ENCODE results near the gene A2M. TPM values are rescaled to one million over a fixed set of nuclear protein-coding genes. Genes with fewer than 3 reads are reported as not detected.

Gene A2M
- polyA plus RNA-seq, 3 donors from 2014 or later, result 1.3 to 1.5 TPM; not detected in 1

DNA sequence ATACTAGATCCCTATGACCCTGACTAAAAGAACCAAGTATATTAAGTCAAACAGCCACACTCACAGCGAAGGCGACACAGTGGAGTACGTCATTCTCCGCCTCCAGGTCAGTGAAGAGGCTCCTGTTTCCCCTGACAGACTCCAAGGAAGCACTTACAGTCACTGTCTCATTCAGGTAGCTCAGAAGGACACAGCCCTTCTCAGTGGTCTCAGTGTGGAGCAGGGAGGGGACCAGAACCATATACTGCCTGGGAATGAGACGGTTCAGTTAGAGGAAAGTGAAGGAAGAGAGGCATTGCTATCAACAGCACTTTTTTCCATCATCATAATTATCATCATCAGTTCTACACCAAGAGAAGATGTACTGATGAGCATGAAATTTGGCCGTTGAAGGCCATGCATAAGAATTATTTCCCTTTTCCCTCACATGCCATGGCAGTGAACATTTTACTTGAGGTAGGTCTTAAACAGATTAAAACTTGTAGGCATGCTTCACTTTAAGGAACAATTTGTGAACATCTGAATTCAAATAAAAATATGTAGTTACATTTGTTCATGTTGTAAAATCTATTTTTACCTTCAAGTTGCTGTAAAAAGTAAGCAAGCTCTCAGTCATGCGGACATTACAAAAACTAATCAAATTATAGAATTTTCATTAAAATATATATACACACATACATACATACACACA is 2.3 kb downstream of the A2M start:
- Mint-ChIP-seq H3K27me3 (ENCODE audit: low read depth in 3 of 3) (peaks cover 0 to 5% (median 4%) of the 10 kb centered on the region in 3 donors), H3K36me3 (peaks cover 4 to 10% (median 9%) of the 10 kb centered on the region in 3 donors), H3K4me1 (peaks cover 19 to 29% of the 10 kb centered on the region in 2 donors), H3K4me3 (no peak overlapping the region), H3K9me3 (no peaks in the 10 kb centered on the region), H3K27ac (peak overlapping the region in 3 of 6 donors; percentile 3 to 13 (median 5))
- DNase-seq, result no peak

GRCh38 chr12:9112076-9112853 is 3.5 kb downstream of the A2M start:
- no peak overlapping the region for H3K4me3 Mint-ChIP-seq
- peaks cover 4 to 14% (median 10%) of the 10 kb centered on the region in 3 donors for H3K36me3 Mint-ChIP-seq
- H3K9me3 Mint-ChIP-seq, result no peaks in the 10 kb centered on the region
- H3K27ac Mint-ChIP-seq, result peak overlapping the region in 1 of 6 donors; percentile 12
- H3K4me1 Mint-ChIP-seq, result peaks cover 14 to 25% of the 10 kb centered on the region in 2 donors
- H3K27me3 Mint-ChIP-seq (ENCODE audit: low read depth in 3 of 3), result peaks cover 0 to 4% (median 2%) of the 10 kb centered on the region in 3 donors
- no peak for DNase-seq

DNA sequence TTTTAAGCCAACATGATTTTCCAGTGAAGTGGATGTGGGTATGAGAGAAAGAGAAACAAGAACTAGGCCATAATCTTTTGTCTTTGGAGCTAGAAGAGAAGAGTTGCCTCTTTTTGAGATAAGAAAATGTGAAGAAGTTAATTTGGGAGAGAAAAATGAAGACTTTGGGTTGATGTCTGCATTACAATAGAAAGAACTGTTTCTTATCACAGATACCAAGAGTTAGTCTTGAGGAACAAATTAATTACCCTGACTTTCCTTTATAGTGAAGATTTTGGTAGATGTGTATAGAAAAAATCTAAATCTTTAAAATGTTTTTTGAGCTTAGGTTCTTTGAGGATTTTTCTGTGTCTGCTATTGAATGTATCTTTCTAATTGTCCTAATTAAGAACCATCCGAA is 4.2 kb downstream of the A2M start:
- H3K9me3 Mint-ChIP-seq, result no peaks in the 10 kb centered on the region

DNA sequence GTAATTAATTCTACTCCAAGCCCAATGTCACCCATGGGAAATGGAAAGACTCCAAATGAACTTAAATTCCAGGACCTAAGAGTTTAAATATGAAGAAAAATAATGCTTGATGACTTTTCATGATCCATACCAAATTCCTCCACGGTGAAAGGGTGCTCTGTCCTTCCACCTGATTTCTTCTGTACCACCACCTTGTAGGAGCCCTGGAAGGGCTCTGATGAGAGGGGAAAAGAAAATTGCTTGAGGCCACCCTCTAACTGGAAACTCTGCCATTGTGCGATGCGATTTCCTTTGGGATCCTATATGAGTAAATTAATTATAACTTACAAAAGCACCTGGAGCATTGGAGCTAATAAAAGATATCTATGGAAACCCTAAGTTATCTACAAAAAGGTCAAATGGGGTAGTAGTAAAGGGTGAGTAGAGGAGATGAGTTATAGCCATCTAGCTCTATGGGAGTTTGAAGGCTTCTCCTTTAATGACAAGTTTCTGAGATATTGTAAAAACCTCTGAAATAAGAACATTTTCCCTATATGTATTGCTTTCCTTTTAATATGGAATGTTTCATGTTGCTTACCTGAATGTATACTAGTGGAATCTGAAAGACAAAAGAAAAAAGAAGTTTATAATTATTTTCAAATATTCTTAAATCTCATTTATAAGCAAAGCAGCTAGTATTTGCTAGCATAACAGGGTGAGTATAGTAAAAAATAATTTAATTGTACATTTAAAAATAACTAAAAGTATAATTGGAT is 5.8 kb downstream of the A2M start:
- Mint-ChIP-seq H3K36me3 (peaks cover 1 to 16% (median 7%) of the 10 kb centered on the region in 3 donors), H3K4me3 (no peak overlapping the region), H3K27ac (no peak overlapping the region), H3K4me1 (peaks cover 0 to 6% of the 10 kb centered on the region in 2 donors), H3K27me3 (ENCODE audit: low read depth in 3 of 3) (peaks cover 0 to 4% (median 0%) of the 10 kb centered on the region in 3 donors), H3K9me3 (no peaks in the 10 kb centered on the region)
- DNase-seq, result no peak

More for the DNA sequence above, 4.2 kb downstream of the A2M start:
- H3K4me1 Mint-ChIP-seq, result peaks cover 10 to 22% of the 10 kb centered on the region in 2 donors
- H3K27ac Mint-ChIP-seq, result peak overlapping the region in 5 of 6 donors; percentile 2 to 77 (median 26)
- DNase-seq, result no peak
- no peak overlapping the region for H3K4me3 Mint-ChIP-seq
- H3K36me3 Mint-ChIP-seq, result peaks cover 4 to 16% (median 10%) of the 10 kb centered on the region in 3 donors
- peaks cover 0 to 4% (median 2%) of the 10 kb centered on the region in 3 donors for H3K27me3 Mint-ChIP-seq (ENCODE audit: low read depth in 3 of 3)

DNA sequence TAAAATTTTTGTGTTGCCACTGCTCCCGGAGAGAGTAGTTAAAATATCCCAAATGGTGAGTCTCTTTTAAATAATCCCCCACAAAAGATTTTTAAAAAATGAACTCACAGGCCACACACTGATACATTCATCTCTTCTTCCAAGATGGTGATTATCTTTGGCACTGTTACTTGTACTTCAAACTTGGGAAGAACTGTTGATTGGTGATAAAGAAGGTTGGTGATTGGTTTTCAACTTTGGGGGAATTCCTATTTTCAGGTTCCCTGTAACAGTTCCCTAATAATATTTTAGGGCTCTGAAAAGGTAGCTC is 6.6 kb downstream of the A2M start:
- H3K27me3 Mint-ChIP-seq (ENCODE audit: low read depth in 3 of 3), result peaks cover 0 to 4% (median 0%) of the 10 kb centered on the region in 3 donors
- H3K4me1 Mint-ChIP-seq, result peaks cover 0 to 5% of the 10 kb centered on the region in 2 donors
- H3K27ac Mint-ChIP-seq, result peak overlapping the region in 1 of 6 donors; percentile 9
- no peak overlapping the region for H3K4me3 Mint-ChIP-seq
- H3K36me3 Mint-ChIP-seq, result peaks cover 0 to 16% (median 7%) of the 10 kb centered on the region in 3 donors
- H3K9me3 Mint-ChIP-seq, result no peaks in the 10 kb centered on the region
- DNase-seq, result no peak

GRCh38 chr12:9108504-9109212 is 7.1 kb downstream of the A2M start:
- Mint-ChIP-seq H3K9me3 (no peaks in the 10 kb centered on the region), H3K27me3 (ENCODE audit: low read depth in 3 of 3) (peaks cover 0 to 4% (median 0%) of the 10 kb centered on the region in 3 donors), H3K27ac (peak overlapping the region in 1 of 6 donors; percentile 9), H3K4me3 (no peak overlapping the region), H3K36me3 (peaks cover 0 to 16% (median 7%) of the 10 kb centered on the region in 3 donors), H3K4me1 (peaks cover 0 to 5% of the 10 kb centered on the region in 2 donors)
- no peak for DNase-seq

GRCh38 chr12:9107542-9107873 is 8.2 kb downstream of the A2M start:
- DNase-seq, result no peak
- H3K4me3 Mint-ChIP-seq, result no peak overlapping the region
- no peak overlapping the region for H3K27ac Mint-ChIP-seq
- peaks cover 0 to 4% (median 0%) of the 10 kb centered on the region in 3 donors for H3K27me3 Mint-ChIP-seq (ENCODE audit: low read depth in 3 of 3)
- H3K4me1 Mint-ChIP-seq, result peaks cover 0 to 5% of the 10 kb centered on the region in 2 donors
- no peaks in the 10 kb centered on the region for H3K9me3 Mint-ChIP-seq
- peaks cover 2 to 10% (median 3%) of the 10 kb centered on the region in 3 donors for H3K36me3 Mint-ChIP-seq

DNA sequence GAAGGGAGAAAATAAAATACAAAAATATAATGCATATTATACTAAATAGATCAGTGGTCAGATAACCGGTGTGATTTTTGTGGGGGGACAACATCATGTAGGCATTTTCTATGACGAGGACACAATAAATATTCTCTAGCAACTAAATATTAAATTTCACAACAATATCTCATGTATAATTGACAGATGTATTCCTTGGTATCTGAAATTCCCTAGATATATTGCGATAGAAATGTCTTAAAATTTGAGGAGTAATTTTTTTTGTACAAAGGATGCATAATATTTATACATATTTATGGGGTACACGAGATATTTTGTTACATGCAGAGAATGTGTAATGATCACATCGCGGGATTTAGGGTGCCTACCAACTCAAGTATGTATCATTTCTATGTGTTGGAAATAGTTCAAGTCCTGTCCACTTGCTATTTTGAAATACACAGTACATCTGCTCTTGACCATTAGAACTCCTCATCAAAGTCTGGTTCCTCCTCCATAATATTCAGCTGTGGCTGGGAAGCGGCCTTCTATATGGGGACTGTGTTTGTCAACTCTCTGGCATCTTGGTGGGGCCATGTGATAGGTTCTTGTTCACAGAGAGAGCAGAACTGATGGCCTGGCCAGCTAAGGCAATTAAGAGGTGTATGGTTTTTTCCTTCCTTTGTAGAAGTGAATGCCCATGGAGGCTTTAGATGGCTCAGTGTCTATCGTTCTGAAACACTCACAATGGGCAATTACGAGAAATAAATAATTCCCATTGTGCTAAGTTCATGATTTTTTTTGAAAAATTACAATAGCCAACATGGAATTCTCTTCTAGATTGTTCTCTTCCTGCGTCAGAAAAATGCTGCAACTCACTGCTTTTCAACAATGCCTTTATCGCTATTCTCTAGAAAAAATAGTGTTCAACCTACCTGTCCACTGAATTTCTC is 8.8 kb downstream of the A2M start:
- H3K27me3 Mint-ChIP-seq (ENCODE audit: low read depth in 3 of 3), result peaks cover 0 to 4% (median 0%) of the 10 kb centered on the region in 3 donors
- H3K36me3 Mint-ChIP-seq, result peaks cover 3 to 10% (median 3%) of the 10 kb centered on the region in 3 donors
- H3K4me1 Mint-ChIP-seq, result peaks cover 0 to 5% of the 10 kb centered on the region in 2 donors
- H3K27ac Mint-ChIP-seq, result peak overlapping the region in 1 of 6 donors; percentile 17
- H3K9me3 Mint-ChIP-seq, result no peaks in the 10 kb centered on the region
- no peak overlapping the region for H3K4me3 Mint-ChIP-seq
- DNase-seq, result no peak

DNA sequence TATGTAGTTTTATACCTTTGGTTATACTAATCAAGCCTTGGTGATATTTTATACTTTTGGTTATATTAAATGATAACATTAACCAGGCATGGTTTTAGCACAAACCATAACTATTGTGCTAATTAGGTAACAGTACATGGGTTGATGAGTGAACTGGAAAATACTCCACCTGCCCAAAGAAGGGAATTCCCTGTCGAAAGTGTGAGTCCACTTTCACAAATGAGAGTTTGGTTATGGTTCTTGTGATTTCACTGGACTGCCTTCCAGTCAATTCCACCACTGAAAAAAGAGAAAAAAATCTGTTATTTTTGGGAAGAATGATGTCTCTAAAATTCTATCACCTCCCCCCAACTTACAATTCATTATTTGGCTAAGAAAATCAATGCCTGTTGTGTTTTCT is 9.7 kb downstream of the A2M start:
- H3K36me3 Mint-ChIP-seq, result peaks cover 3 to 10% (median 3%) of the 10 kb centered on the region in 3 donors
- no peak overlapping the region for H3K4me3 Mint-ChIP-seq
- DNase-seq, result no peak
- peaks cover 0 to under 1% (median 0%) of the 10 kb centered on the region in 3 donors for H3K27me3 Mint-ChIP-seq (ENCODE audit: low read depth in 3 of 3)
- peaks cover 0 to under 1% of the 10 kb centered on the region in 2 donors for H3K4me1 Mint-ChIP-seq
- no peaks in the 10 kb centered on the region for H3K9me3 Mint-ChIP-seq
- no peak overlapping the region for H3K27ac Mint-ChIP-seq

GRCh38 chr12:9104767-9105423 is 10.8 kb downstream of the A2M start:
- H3K9me3 Mint-ChIP-seq, result no peaks in the 10 kb centered on the region
- peak overlapping the region in 3 of 6 donors; percentile 9 to 48 (median 46) for H3K27ac Mint-ChIP-seq
- no peak overlapping the region for H3K4me3 Mint-ChIP-seq
- H3K4me1 Mint-ChIP-seq, result no peaks in the 10 kb centered on the region
- DNase-seq, result no peak
- no peaks in the 10 kb centered on the region for H3K27me3 Mint-ChIP-seq (ENCODE audit: low read depth in 3 of 3)
- H3K36me3 Mint-ChIP-seq, result peaks cover 3 to 10% (median 3%) of the 10 kb centered on the region in 3 donors

DNA sequence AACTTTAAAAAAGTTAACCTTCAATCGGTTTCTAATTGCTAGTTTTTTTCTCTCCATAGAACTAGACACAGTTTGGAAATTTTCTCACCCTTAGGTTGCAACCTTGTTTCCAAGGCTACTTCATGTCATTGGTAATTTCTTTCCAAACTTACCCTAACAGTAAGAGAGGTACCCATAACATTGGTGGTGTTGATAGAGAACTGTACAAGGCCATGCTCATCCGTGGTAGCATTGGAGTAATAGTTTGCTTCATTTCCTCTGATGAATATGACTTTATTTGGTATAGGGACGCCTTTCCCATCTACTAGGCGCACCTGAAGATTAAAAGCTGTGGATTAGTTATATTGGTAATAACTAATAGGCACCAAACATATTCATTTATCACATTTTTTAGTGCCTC is 11.6 kb downstream of the A2M start:
- DNase-seq, result no peak
- H3K9me3 Mint-ChIP-seq, result no peaks in the 10 kb centered on the region
- H3K36me3 Mint-ChIP-seq, result peaks cover 3 to 6% (median 3%) of the 10 kb centered on the region in 3 donors
- no peak overlapping the region for H3K27ac Mint-ChIP-seq
- H3K27me3 Mint-ChIP-seq (ENCODE audit: low read depth in 3 of 3), result no peaks in the 10 kb centered on the region
- no peaks in the 10 kb centered on the region for H3K4me1 Mint-ChIP-seq
- H3K4me3 Mint-ChIP-seq, result no peak overlapping the region

All from immature natural killer cell (primary cell).